HepG2 (cell line): ENCODE data around the gene HNF1B. TPM values are rescaled to one million over a fixed set of nuclear protein-coding genes. Genes with fewer than 3 reads are reported as not detected.
A peak's percentile ranks its signal among the peaks of the same experiment; 100 is the strongest.

Source experiments
- ARNT2 ChIP-seq: sonication (generic); formaldehyde crosslinking; IDR thresholded peaks from 2 replicates; pipeline ENCODE4 v1.8.0; 2022; ENCODE audit warnings: mild to moderate bottlenecking, low read depth, missing genetic modification reagents, moderate library complexity
- MBNL3 ChIP-seq: fragments of 250-450 bp; sonication (Bioruptor Pico); conservative IDR thresholded peaks from 2 replicates; pipeline ENCODE4 v1.8.0; 2022; ENCODE audit warnings: mild to moderate bottlenecking, inconsistent platforms
- POLR2AphosphoS5 ChIP-seq: IDR thresholded peaks from 2 replicates; pipeline ENCODE4 v1.6.1; 2012; ENCODE audit warnings: low read depth, low read length
- SRY ChIP-seq: sonication (generic); formaldehyde crosslinking; IDR thresholded peaks from 2 replicates; pipeline ENCODE4 v1.8.0; 2022; ENCODE audit warnings: mild to moderate bottlenecking, missing genetic modification reagents
- ZNF44 ChIP-seq: sonication (generic); formaldehyde crosslinking; IDR thresholded peaks from 2 replicates; pipeline ENCODE4 v1.5.1; 2020; ENCODE audit warnings: mild to moderate bottlenecking, missing genetic modification reagents
- polyA plus RNA-seq, 8 experiments: library from polyadenylated mRNA; depleted of rRNA in 3 of 8; stranded (reverse) in 7 of 8; unstranded in 1 of 8; fragments of >200 nt; fragmentation: Illumina TruSeq in 4 of 8; extraction: Trizol in 4 of 8; gene quantifications; 2 replicates each; pipeline versions ENCODE4 v1.2.1 to v1.2.3, GENCODE V29; 2011 to 2016; ENCODE audit warnings: low read depth in 4 of 8, missing spikeins in 1 of 8, mixed read lengths in 1 of 8; ENCODE audit not compliant: insufficient read depth in 1 of 8
- total RNA-seq, 5 experiments: library from RNA; depleted of rRNA; stranded (reverse); fragments of >200 nt; fragmentation: Illumina TruSeq; extraction: Trizol; gene quantifications; 2 replicates each; pipeline ENCODE4 v1.2.3, GENCODE V29; 2016; ENCODE audit warnings: low read depth in 1 of 5
- TF ChIP-seq, protein P1 (sequence below): sonication (generic); formaldehyde crosslinking; IDR thresholded peaks from 2 replicates; pipeline ENCODE4 v1.5.1; 2020; ENCODE audit warnings: mild to moderate bottlenecking, missing genetic modification reagents, borderline replicate concordance
- TF ChIP-seq, protein P2 (sequence below): sonication (generic); formaldehyde crosslinking; conservative IDR thresholded peaks from 2 replicates; pipeline ENCODE4 v1.8.1; 2023; ENCODE audit warnings: missing genetic modification reagents
- TF ChIP-seq, protein P3 (sequence below): sonication (generic); formaldehyde crosslinking; IDR thresholded peaks from 2 replicates; pipeline ENCODE4 v1.5.0; 2020; ENCODE audit warnings: mild to moderate bottlenecking, missing genetic modification reagents, borderline replicate concordance
- TF ChIP-seq, protein P4 (sequence below): sonication (generic); formaldehyde crosslinking; conservative IDR thresholded peaks from 2 replicates; pipeline ENCODE4 v1.8.0; 2022; ENCODE audit warnings: low read depth, missing genetic modification reagents
- TF ChIP-seq, protein P5 (sequence below): sonication (generic); formaldehyde crosslinking; IDR thresholded peaks from 2 replicates; pipeline ENCODE4 v1.9.0; 2021; ENCODE audit warnings: missing genetic modification reagents, mild to moderate bottlenecking, borderline replicate concordance
- TF ChIP-seq, protein P6 (sequence below): IDR thresholded peaks from 2 replicates; pipeline ENCODE4 v1.6.1; 2016

Gene HNF1B
- total and polyA plus RNA-seq, 2 of the 13 experiments (the other 11 are each of a cell fraction or from before 2014, with no cell fraction given), result 1.9 to 5.3 TPM

DNA sequence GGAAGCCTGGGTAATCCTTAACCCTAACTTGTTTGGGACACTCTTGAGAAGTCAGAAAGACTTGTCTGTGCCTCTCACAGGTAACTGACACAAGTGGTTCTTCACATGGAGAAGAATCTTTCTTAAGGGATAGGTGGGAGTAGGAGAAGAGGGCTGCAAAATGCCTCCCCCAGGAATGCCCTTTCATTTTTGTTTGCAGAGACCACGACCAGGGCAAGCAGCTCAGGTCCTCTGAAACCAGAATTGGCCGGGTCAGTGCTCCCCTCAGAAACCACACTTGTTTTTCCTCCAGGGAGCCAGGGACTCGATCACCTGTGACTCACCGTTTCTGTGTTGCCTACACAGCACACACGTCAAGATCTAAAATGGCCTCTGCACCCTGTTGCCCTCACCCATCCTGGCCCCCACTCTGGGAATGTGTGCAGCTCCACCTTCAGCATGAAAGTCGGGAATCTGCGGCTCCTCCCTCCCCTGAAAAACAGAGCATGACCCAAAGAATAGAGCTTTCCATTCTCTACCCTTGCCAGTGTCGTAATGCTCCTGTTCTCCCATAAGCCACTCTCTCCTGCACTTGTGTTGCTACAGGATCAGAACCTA is 36.1 kb downstream of the HNF1B start (continued):
- TF ChIP-seq, protein P1, sequence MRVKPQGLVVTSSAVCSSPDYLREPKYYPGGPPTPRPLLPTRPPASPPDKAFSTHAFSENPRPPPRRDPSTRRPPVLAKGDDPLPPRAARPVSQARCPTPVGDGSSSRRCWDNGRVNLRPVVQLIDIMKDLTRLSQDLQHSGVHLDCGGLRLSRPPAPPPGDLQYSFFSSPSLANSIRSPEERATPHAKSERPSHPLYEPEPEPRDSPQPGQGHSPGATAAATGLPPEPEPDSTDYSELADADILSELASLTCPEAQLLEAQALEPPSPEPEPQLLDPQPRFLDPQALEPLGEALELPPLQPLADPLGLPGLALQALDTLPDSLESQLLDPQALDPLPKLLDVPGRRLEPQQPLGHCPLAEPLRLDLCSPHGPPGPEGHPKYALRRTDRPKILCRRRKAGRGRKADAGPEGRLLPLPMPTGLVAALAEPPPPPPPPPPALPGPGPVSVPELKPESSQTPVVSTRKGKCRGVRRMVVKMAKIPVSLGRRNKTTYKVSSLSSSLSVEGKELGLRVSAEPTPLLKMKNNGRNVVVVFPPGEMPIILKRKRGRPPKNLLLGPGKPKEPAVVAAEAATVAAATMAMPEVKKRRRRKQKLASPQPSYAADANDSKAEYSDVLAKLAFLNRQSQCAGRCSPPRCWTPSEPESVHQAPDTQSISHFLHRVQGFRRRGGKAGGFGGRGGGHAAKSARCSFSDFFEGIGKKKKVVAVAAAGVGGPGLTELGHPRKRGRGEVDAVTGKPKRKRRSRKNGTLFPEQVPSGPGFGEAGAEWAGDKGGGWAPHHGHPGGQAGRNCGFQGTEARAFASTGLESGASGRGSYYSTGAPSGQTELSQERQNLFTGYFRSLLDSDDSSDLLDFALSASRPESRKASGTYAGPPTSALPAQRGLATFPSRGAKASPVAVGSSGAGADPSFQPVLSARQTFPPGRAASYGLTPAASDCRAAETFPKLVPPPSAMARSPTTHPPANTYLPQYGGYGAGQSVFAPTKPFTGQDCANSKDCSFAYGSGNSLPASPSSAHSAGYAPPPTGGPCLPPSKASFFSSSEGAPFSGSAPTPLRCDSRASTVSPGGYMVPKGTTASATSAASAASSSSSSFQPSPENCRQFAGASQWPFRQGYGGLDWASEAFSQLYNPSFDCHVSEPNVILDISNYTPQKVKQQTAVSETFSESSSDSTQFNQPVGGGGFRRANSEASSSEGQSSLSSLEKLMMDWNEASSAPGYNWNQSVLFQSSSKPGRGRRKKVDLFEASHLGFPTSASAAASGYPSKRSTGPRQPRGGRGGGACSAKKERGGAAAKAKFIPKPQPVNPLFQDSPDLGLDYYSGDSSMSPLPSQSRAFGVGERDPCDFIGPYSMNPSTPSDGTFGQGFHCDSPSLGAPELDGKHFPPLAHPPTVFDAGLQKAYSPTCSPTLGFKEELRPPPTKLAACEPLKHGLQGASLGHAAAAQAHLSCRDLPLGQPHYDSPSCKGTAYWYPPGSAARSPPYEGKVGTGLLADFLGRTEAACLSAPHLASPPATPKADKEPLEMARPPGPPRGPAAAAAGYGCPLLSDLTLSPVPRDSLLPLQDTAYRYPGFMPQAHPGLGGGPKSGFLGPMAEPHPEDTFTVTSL (CRISPR knock-in tag), result no peak
- TF ChIP-seq ZNF44 (CRISPR knock-in tag) (no peak), SRY (no peak), MBNL3 (CRISPR knock-in tag) (no peak), ARNT2 (no peak), POLR2AphosphoS5 (peak; percentile 49)
- TF ChIP-seq, protein P2, sequence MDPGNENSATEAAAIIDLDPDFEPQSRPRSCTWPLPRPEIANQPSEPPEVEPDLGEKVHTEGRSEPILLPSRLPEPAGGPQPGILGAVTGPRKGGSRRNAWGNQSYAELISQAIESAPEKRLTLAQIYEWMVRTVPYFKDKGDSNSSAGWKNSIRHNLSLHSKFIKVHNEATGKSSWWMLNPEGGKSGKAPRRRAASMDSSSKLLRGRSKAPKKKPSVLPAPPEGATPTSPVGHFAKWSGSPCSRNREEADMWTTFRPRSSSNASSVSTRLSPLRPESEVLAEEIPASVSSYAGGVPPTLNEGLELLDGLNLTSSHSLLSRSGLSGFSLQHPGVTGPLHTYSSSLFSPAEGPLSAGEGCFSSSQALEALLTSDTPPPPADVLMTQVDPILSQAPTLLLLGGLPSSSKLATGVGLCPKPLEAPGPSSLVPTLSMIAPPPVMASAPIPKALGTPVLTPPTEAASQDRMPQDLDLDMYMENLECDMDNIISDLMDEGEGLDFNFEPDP (CRISPR knock-in tag), result no peak
- TF ChIP-seq, protein P3, sequence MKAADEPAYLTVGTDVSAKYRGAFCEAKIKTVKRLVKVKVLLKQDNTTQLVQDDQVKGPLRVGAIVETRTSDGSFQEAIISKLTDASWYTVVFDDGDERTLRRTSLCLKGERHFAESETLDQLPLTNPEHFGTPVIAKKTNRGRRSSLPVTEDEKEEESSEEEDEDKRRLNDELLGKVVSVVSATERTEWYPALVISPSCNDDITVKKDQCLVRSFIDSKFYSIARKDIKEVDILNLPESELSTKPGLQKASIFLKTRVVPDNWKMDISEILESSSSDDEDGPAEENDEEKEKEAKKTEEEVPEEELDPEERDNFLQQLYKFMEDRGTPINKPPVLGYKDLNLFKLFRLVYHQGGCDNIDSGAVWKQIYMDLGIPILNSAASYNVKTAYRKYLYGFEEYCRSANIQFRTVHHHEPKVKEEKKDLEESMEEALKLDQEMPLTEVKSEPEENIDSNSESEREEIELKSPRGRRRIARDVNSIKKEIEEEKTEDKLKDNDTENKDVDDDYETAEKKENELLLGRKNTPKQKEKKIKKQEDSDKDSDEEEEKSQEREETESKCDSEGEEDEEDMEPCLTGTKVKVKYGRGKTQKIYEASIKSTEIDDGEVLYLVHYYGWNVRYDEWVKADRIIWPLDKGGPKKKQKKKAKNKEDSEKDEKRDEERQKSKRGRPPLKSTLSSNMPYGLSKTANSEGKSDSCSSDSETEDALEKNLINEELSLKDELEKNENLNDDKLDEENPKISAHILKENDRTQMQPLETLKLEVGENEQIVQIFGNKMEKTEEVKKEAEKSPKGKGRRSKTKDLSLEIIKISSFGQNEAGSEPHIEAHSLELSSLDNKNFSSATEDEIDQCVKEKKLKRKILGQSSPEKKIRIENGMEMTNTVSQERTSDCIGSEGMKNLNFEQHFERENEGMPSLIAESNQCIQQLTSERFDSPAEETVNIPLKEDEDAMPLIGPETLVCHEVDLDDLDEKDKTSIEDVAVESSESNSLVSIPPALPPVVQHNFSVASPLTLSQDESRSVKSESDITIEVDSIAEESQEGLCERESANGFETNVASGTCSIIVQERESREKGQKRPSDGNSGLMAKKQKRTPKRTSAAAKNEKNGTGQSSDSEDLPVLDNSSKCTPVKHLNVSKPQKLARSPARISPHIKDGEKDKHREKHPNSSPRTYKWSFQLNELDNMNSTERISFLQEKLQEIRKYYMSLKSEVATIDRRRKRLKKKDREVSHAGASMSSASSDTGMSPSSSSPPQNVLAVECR, result peak; percentile 56; the same call in 1 of the 2 replicates
- TF ChIP-seq, protein P4, sequence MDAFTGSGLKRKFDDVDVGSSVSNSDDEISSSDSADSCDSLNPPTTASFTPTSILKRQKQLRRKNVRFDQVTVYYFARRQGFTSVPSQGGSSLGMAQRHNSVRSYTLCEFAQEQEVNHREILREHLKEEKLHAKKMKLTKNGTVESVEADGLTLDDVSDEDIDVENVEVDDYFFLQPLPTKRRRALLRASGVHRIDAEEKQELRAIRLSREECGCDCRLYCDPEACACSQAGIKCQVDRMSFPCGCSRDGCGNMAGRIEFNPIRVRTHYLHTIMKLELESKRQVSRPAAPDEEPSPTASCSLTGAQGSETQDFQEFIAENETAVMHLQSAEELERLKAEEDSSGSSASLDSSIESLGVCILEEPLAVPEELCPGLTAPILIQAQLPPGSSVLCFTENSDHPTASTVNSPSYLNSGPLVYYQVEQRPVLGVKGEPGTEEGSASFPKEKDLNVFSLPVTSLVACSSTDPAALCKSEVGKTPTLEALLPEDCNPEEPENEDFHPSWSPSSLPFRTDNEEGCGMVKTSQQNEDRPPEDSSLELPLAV (CRISPR knock-in tag), result no peak
- TF ChIP-seq, protein P5, sequence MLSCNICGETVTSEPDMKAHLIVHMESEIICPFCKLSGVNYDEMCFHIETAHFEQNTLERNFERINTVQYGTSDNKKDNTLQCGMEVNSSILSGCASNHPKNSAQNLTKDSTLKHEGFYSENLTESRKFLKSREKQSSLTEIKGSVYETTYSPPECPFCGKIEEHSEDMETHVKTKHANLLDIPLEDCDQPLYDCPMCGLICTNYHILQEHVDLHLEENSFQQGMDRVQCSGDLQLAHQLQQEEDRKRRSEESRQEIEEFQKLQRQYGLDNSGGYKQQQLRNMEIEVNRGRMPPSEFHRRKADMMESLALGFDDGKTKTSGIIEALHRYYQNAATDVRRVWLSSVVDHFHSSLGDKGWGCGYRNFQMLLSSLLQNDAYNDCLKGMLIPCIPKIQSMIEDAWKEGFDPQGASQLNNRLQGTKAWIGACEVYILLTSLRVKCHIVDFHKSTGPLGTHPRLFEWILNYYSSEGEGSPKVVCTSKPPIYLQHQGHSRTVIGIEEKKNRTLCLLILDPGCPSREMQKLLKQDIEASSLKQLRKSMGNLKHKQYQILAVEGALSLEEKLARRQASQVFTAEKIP (CRISPR knock-in tag), result no peak
- TF ChIP-seq, protein P6, sequence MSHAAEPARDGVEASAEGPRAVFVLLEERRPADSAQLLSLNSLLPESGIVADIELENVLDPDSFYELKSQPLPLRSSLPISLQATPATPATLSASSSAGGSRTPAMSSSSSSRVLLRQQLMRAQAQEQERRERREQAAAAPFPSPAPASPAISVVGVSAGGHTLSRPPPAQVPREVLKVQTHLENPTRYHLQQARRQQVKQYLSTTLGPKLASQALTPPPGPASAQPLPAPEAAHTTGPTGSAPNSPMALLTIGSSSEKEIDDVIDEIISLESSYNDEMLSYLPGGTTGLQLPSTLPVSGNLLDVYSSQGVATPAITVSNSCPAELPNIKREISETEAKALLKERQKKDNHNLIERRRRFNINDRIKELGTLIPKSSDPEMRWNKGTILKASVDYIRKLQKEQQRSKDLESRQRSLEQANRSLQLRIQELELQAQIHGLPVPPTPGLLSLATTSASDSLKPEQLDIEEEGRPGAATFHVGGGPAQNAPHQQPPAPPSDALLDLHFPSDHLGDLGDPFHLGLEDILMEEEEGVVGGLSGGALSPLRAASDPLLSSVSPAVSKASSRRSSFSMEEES (CRISPR knock-in tag), result peak; percentile 78
